Choroid plexus epithelial cell (primary cell): ENCODE results near the gene ZBTB42.
A peak's percentile ranks its signal among the peaks of the same experiment; 100 is the strongest.

Experiments
- DNase-seq: peaks from one replicate; pipeline ENCODE4 v3.0.0-alpha.2; 2010; ENCODE audit warnings: low read depth
- H3K4me3 ChIP-seq: 2 replicates; pipeline ENCODE4 v1.5.1; 2011; ENCODE audit warnings: low read depth, mild to moderate bottlenecking, control low read depth, low read length, moderate library complexity
- TF ChIP-seq, protein P1 (sequence below): conservative IDR thresholded peaks from 2 replicates; pipeline ENCODE4 v1.5.1; 2011; ENCODE audit warnings: low read depth, mild to moderate bottlenecking, control low read depth, inconsistent platforms, low read length, moderate library complexity

ZBTB42 gene

DNA sequence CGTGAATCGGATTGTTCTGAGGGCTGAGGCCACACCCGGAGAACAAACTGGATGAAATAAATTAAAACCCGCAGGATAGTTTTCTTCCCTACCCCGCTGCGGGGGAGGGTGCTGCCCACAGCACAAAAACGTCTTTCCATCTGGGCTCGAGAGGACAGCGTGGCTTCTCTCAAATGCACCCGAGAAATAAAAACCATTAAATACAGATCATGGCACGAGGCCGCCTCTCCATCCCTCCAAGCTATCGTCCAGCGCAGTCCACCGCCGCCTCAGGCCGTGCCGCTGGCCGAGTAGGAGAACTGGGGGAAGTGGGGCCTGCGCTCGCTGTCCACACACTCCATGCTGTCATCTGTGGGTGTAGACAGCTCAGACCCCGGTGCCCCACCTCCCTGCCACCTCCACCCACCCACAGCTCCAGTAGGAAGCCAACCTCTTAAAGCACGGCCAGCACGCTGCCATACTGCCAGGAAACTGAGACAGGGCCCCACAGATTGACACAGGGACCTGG, 30.8 kb upstream of the ZBTB42 start:
- TF ChIP-seq, protein P1, sequence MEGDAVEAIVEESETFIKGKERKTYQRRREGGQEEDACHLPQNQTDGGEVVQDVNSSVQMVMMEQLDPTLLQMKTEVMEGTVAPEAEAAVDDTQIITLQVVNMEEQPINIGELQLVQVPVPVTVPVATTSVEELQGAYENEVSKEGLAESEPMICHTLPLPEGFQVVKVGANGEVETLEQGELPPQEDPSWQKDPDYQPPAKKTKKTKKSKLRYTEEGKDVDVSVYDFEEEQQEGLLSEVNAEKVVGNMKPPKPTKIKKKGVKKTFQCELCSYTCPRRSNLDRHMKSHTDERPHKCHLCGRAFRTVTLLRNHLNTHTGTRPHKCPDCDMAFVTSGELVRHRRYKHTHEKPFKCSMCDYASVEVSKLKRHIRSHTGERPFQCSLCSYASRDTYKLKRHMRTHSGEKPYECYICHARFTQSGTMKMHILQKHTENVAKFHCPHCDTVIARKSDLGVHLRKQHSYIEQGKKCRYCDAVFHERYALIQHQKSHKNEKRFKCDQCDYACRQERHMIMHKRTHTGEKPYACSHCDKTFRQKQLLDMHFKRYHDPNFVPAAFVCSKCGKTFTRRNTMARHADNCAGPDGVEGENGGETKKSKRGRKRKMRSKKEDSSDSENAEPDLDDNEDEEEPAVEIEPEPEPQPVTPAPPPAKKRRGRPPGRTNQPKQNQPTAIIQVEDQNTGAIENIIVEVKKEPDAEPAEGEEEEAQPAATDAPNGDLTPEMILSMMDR = no peak
- no peak for DNase-seq
- H3K4me3 ChIP-seq = no peak overlapping the region

- DNase-seq = peak; percentile 30
- H3K4me3 ChIP-seq = no peak overlapping the region
Measured at GRCh38 chr14:104770851-104771272, 30.0 kb upstream of the ZBTB42 start.

DNA sequence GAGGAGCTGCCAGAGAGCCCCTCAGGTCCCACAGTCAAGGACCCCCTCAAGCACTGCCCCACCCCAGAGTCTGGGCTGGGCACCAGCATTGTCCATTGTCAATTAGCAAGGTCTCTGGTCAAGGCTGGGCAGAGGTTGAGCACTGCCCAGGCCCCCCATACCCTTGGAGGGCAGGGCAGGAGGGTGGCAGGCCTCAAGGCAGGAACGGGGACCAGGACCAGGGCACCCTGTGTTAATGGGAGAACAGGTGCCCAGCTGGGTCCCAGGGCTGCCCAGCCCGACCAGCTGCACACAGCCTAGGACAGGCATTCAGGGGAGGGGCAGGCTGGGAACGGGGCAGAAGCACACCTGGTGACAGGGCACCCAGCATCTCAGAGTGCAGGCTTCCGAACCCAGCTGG, 29.5 kb upstream of the ZBTB42 start:
- DNase-seq = no peak
- no peak overlapping the region for H3K4me3 ChIP-seq
- TF ChIP-seq, protein P1 = no peak

More at GRCh38 chr14:104770851-104771272, 30.0 kb upstream of the ZBTB42 start:
- TF ChIP-seq, protein P1 = peak; percentile 64

DNA sequence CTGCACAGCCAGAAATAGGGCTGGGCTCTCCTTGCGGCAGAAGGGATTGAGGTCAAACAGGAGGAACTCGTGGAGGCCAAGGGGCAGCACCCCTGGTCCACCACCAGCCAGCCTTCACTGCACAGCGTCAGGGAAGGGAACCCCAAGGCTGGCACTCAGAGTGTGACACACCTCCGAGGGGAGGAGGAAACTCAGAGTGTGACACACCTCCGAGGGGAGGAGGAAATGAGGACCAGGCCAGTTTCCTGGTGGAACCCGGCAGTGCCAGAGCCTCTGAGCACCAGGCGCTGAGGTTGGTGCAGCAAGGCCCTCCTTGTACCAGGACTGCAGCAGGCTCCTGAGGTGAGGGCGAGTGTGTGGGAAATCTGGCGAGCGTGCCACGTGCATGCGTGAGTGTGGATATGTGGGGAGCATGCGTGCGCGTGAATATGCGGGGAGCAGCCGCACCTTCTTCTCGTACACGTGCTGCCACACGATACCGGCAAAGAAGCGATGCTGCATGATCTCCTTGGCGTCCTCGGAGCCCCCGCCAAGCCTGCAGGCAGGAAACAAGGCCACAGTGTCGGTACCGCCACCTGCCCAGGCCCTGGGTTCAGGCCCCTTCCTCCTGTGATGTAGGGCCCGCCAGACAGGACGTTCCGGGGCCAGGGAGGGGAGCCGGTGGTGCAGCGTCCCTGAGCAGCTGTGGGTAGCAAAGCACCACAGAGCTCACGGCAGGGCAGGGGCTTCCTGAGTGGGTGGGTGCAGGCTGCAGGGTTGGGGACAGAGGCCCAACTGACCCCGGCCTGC, 28.8 kb upstream of the ZBTB42 start:
- no peak overlapping the region for H3K4me3 ChIP-seq
- TF ChIP-seq, protein P1 = no peak
- DNase-seq = no peak

DNA sequence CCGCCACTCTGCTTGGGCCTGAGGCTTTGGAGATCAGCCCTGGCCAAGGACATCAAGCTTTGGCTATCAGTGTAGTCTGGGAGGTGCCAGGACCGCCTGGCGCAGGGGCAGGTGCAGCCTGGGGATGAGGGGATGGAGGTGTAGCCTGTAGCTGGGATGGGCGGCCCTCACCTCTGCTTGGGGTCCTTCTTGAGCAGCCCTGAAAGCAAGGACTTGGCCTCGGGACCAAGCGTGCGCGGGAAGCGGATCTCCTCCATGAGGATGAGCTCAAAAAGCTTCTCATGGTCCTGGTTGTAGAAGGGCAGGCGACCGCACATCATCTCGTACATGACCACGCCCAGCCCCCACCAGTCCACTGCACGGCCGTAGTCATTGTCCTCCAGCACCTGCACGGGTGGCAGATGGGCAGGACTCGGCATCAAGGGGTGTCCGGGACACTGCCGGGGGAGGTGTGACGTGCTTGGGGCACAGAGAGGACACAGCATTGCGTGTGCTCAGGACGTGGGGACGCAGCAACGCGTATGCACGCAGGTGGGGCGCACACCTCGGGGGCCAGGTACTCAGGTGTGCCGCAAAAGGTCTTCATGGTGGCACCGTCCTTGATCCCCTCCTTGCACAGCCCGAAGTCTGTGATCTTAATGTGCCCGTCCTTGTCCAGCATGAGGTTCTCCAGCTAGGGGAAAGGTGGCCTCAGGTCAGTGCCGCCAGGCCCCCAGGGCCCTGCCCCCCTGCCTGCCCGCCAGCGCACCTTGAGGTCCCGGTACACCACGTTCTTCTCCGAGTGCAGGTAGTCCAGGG, 28.0 kb upstream of the ZBTB42 start:
- H3K4me3 ChIP-seq = no peak overlapping the region
- TF ChIP-seq, protein P1 = no peak
- no peak for DNase-seq

DNA sequence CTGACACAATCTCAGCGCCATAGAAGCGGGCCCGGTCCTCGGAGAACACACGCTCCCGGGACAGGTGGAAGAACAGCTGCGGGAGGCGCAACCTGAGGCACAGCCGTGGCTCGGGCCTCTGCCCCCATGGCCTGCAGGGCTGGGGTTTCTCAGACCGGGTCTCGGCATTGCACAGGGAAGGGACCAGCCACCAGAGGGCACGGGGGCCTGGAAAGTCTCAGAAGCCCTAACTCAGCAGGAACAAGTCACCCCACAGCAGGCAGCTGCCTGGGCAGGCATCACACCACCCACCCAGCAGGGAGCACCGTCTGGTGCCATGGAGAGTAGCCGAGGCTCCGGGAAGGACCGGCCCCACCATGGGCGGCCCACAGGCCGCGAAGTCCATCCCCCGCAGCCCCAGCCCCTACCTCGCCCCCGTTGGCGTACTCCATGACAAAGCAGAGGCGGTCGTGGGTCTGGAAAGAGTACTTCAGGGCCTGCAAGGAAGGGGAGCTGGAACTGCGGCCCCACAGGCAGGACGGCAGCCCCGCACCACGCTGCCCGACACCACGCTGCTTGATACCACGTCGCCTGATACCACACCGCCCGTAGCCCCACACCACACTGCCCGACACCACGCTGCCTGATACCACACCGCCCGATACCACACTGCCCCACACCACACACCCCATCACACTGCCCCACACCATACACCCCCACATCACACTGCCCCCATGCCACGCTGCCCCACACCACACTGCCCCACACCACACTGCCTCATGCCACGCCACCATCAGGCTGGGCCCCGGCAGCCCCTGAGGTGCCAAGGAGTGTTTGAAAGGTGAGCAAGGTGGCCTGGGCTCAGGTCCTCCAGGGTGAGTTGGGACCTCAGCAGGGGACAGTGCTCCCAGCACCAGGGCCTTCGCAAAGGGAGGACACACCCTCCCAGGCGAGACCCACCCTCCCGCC, 27.1 kb upstream of the ZBTB42 start:
- no peak overlapping the region for H3K4me3 ChIP-seq
- DNase-seq = no peak
- TF ChIP-seq, protein P1 = peak; percentile 1
